Memory B cell (primary cell): Measurements from ENCODE around the gene SYCN.
"Not testable (repeated sequence)": the region's sequence is repeated elsewhere in the genome, so short reads cannot be mapped to it uniquely, and the experiment has no call there.

Experiments
- ATAC-seq: fragments of 150-1000 bp; cut with Tn5 transposase; 2 replicates; pipeline ENCODE4 v1.10.0; 2021; ENCODE audit warnings: low read depth, mild to moderate bottlenecking, moderate library complexity
- DNase-seq, 2 donors: peaks; one replicate each; pipeline ENCODE4 v3.0.0; 2022; ENCODE audit warnings: low spot score in 2 of 2
- H3K27ac Mint-ChIP-seq: one replicate; pipeline ENCODE4 v1.8.0; 2022; ENCODE audit warnings: mild to moderate bottlenecking, moderate library complexity, mixed read lengths
- H3K27me3 Mint-ChIP-seq: one replicate; pipeline ENCODE4 v1.8.0; 2022; ENCODE audit warnings: mixed read lengths
- H3K36me3 Mint-ChIP-seq: one replicate; pipeline ENCODE4 v1.8.0; 2022; ENCODE audit warnings: mild to moderate bottlenecking, mixed read lengths
- H3K4me1 Mint-ChIP-seq: one replicate; pipeline ENCODE4 v1.8.0; 2022; ENCODE audit warnings: mixed read lengths
- H3K4me3 Mint-ChIP-seq: one replicate; pipeline ENCODE4 v1.8.0; 2022; ENCODE audit warnings: mild to moderate bottlenecking, moderate library complexity, mixed read lengths
- H3K9me3 Mint-ChIP-seq: one replicate; pipeline ENCODE4 v1.8.0; 2022; ENCODE audit warnings: mixed read lengths

Gene SYCN

GRCh38 chr19:39203372-39204341 is at the start of gene SYCN:
Gene SYCN, minus strand, starts transcription at chr19:39204263. Its CDS starts 9 bp downstream, at chr19:39204254.
- peaks cover 34% of the 10 kb centered on the region for H3K27me3 Mint-ChIP-seq
- no peaks in the 10 kb centered on the region for H3K9me3 Mint-ChIP-seq
- no peak for ATAC-seq
- no peaks in the 10 kb centered on the region for H3K4me1 Mint-ChIP-seq
- no peak within 1 kb of the TSS for H3K4me3 Mint-ChIP-seq
- no peak for DNase-seq
- H3K27ac Mint-ChIP-seq: no peak within 1 kb of the TSS
- peaks cover 2% of the 10 kb centered on the region for H3K36me3 Mint-ChIP-seq

GRCh38 chr19:39253374-39254149 is 49.5 kb upstream of the SYCN start:
- no peak for ATAC-seq
- Mint-ChIP-seq H3K36me3 (no peaks in the 10 kb centered on the region), H3K9me3 (peaks cover 1% of the 10 kb centered on the region), H3K27ac (no peak overlapping the region), H3K4me1 (peaks cover 8% of the 10 kb centered on the region), H3K27me3 (peaks cover 13% of the 10 kb centered on the region), H3K4me3 (no peak overlapping the region)
- DNase-seq: no peak

GRCh38 chr19:39252458-39252857 is 48.4 kb upstream of the SYCN start:
- Mint-ChIP-seq H3K4me1 (peaks cover 8% of the 10 kb centered on the region), H3K9me3 (peaks cover 1% of the 10 kb centered on the region), H3K4me3 (no peak overlapping the region), H3K27ac (no peak overlapping the region), H3K36me3 (no peaks in the 10 kb centered on the region), H3K27me3 (peaks cover 9% of the 10 kb centered on the region)
- ATAC-seq (no peak), DNase-seq (no peak)

GRCh38 chr19:39251846-39252245 is 47.8 kb upstream of the SYCN start:
- Mint-ChIP-seq H3K27me3 (peaks cover 7% of the 10 kb centered on the region), H3K4me3 (no peak overlapping the region), H3K4me1 (peaks cover 8% of the 10 kb centered on the region), H3K9me3 (no peaks in the 10 kb centered on the region), H3K27ac (no peak overlapping the region), H3K36me3 (no peaks in the 10 kb centered on the region)
- ATAC-seq: no peak
- DNase-seq: no peak

GRCh38 chr19:39251081-39251480 is 47.0 kb upstream of the SYCN start:
- Mint-ChIP-seq H3K27me3 (peaks cover 4% of the 10 kb centered on the region), H3K9me3 (no peaks in the 10 kb centered on the region), H3K27ac (no peak overlapping the region), H3K4me1 (peaks cover 8% of the 10 kb centered on the region), H3K36me3 (no peaks in the 10 kb centered on the region), H3K4me3 (no peak overlapping the region)
- ATAC-seq (no peak), DNase-seq (no peak)

GRCh38 chr19:39248806-39249205 is 44.7 kb upstream of the SYCN start, which contains the start of gene IFNL4:
Gene IFNL4, minus strand, starts transcription at chr19:39248856.
- ATAC-seq (no peak), DNase-seq (no peak)
- no peak within 1 kb of the TSS for H3K27ac Mint-ChIP-seq
- no peaks in the 10 kb centered on the region for H3K36me3 Mint-ChIP-seq
- no peak within 1 kb of the TSS for H3K4me3 Mint-ChIP-seq
- no peaks in the 10 kb centered on the region for H3K9me3 Mint-ChIP-seq
- H3K4me1 Mint-ChIP-seq: peaks cover 8% of the 10 kb centered on the region
- peaks cover 7% of the 10 kb centered on the region for H3K27me3 Mint-ChIP-seq

GRCh38 chr19:39247701-39248664 is 43.9 kb upstream of the SYCN start:
- H3K9me3 Mint-ChIP-seq: no peaks in the 10 kb centered on the region
- ATAC-seq (no peak), DNase-seq (no peak)
- H3K27me3 Mint-ChIP-seq: peaks cover 7% of the 10 kb centered on the region
- H3K4me3 Mint-ChIP-seq: no peak overlapping the region
- H3K36me3 Mint-ChIP-seq: no peaks in the 10 kb centered on the region
- H3K27ac Mint-ChIP-seq: no peak overlapping the region
- H3K4me1 Mint-ChIP-seq: peaks cover 8% of the 10 kb centered on the region

GRCh38 chr19:39246951-39247669 is 43.0 kb upstream of the SYCN start:
- Mint-ChIP-seq H3K9me3 (no peaks in the 10 kb centered on the region), H3K4me3 (peak overlapping the region; percentile 46), H3K4me1 (peaks cover 4% of the 10 kb centered on the region), H3K36me3 (no peaks in the 10 kb centered on the region), H3K27me3 (peaks cover 7% of the 10 kb centered on the region), H3K27ac (no peak overlapping the region)
- ATAC-seq (peak; percentile 65), DNase-seq (no peak)

GRCh38 chr19:39245166-39245565 is 41.1 kb upstream of the SYCN start:
- ATAC-seq: peak; percentile 35

GRCh38 chr19:39244410-39245100 is 40.5 kb upstream of the SYCN start, which contains the start of gene IFNL3:
Gene IFNL3, minus strand, starts transcription at chr19:39245006. Its CDS starts 39 bp downstream, at chr19:39244967.
- ATAC-seq, H3K27me3 Mint-ChIP-seq, H3K4me3 Mint-ChIP-seq, H3K4me1 Mint-ChIP-seq, H3K36me3 Mint-ChIP-seq, DNase-seq, H3K27ac Mint-ChIP-seq, H3K9me3 Mint-ChIP-seq: not testable (repeated sequence)

More at GRCh38 chr19:39245166-39245565, 41.1 kb upstream of the SYCN start:
- not testable (repeated sequence) for H3K27me3 Mint-ChIP-seq, H3K4me3 Mint-ChIP-seq, H3K27ac Mint-ChIP-seq, H3K4me1 Mint-ChIP-seq, DNase-seq, H3K9me3 Mint-ChIP-seq, H3K36me3 Mint-ChIP-seq

GRCh38 chr19:39243741-39244140 is 39.7 kb upstream of the SYCN start:
- H3K4me1 Mint-ChIP-seq, H3K4me3 Mint-ChIP-seq, H3K36me3 Mint-ChIP-seq, H3K9me3 Mint-ChIP-seq, H3K27me3 Mint-ChIP-seq, DNase-seq, H3K27ac Mint-ChIP-seq, ATAC-seq: not testable (repeated sequence)

- H3K9me3 Mint-ChIP-seq: no peaks in the 10 kb centered on the region
- H3K4me1 Mint-ChIP-seq: peaks cover 17% of the 10 kb centered on the region
- DNase-seq (no peak), ATAC-seq (no peak)
- H3K27me3 Mint-ChIP-seq: peaks cover 6% of the 10 kb centered on the region
- H3K27ac Mint-ChIP-seq: no peak overlapping the region
- no peak overlapping the region for H3K4me3 Mint-ChIP-seq
- no peaks in the 10 kb centered on the region for H3K36me3 Mint-ChIP-seq
Observed at GRCh38 chr19:39240421-39240820, 36.4 kb upstream of the SYCN start.
